Measurements from ENCODE around the gene CCNO. TPM values are rescaled to one million over a fixed set of nuclear protein-coding genes. Genes with fewer than 3 reads are reported as not detected.

CCNO gene
- total and polyA plus RNA-seq, 3 experiments from 2014 or later, result 0.12 to 0.20 TPM; not detected in 1

- ChIA-PET POLR2A (no interaction called here), CTCF (no interaction called here)
- no peak for DNase-seq
- Histone ChIP-seq H3K27me3 (ENCODE audit: insufficient read depth, low read length, poor library complexity, severe bottlenecking) (peaks cover 52% of the 10 kb centered on the region), H3K9me3 (ENCODE audit: low read length) (no peaks in the 10 kb centered on the region), H3K36me3 (ENCODE audit: insufficient read depth, low read length) (no peaks in the 10 kb centered on the region), H3K4me1 (ENCODE audit: insufficient read depth, low read length) (peaks cover 21% of the 10 kb centered on the region), H3K27ac (ENCODE audit: low read depth, low read length) (no peak overlapping the region), H3K4me3 (ENCODE audit: low read length) (peak overlapping the region; percentile 16)
- H3K4me3 Mint-ChIP-seq, result peak overlapping the region; percentile 39 to 89 (median 67)
- peaks cover 17 to 36% (median 20%) of the 10 kb centered on the region in 3 donors for H3K4me1 Mint-ChIP-seq
- H3K36me3 Mint-ChIP-seq, result peaks cover 0 to 5% (median 0%) of the 10 kb centered on the region in 3 donors
- peaks cover 52 to 79% of the 10 kb centered on the region in 2 donors for H3K27me3 Mint-ChIP-seq
- H3K9me3 Mint-ChIP-seq, result no peaks in the 10 kb centered on the region
- H3K27ac Mint-ChIP-seq, result no peak overlapping the region
Measured at GRCh38 chr5:55220433-55221185, 12.8 kb downstream of the CCNO start.

- ChIA-PET CTCF (no interaction called here), POLR2A (no interaction called here)
- peaks cover 51 to 71% of the 10 kb centered on the region in 2 donors for H3K27me3 Mint-ChIP-seq
- H3K27me3 ChIP-seq (ENCODE audit: insufficient read depth, low read length, poor library complexity, severe bottlenecking), result peaks cover 43% of the 10 kb centered on the region
- no peaks in the 10 kb centered on the region for H3K36me3 ChIP-seq (ENCODE audit: insufficient read depth, low read length)
- H3K27ac Mint-ChIP-seq, result no peak overlapping the region
- no peaks in the 10 kb centered on the region for H3K9me3 ChIP-seq (ENCODE audit: low read length)
- H3K4me3 Mint-ChIP-seq, result peak overlapping the region in 5 of 7 donors; percentile 39 to 79 (median 66)
- peaks cover 21% of the 10 kb centered on the region for H3K4me1 ChIP-seq (ENCODE audit: insufficient read depth, low read length)
- peaks cover 0 to 5% (median 0%) of the 10 kb centered on the region in 3 donors for H3K36me3 Mint-ChIP-seq
- H3K4me3 ChIP-seq (ENCODE audit: low read length), result no peak overlapping the region
- H3K27ac ChIP-seq (ENCODE audit: low read depth, low read length), result no peak overlapping the region
- H3K9me3 Mint-ChIP-seq, result no peaks in the 10 kb centered on the region
- DNase-seq, result no peak
- H3K4me1 Mint-ChIP-seq, result peaks cover 17 to 35% (median 20%) of the 10 kb centered on the region in 3 donors
Measured at GRCh38 chr5:55219770-55220169, 13.6 kb downstream of the CCNO start.

- no peak overlapping the region for H3K27ac ChIP-seq (ENCODE audit: low read depth, low read length)
- H3K4me3 ChIP-seq (ENCODE audit: low read length), result no peak overlapping the region
- H3K36me3 ChIP-seq (ENCODE audit: insufficient read depth, low read length), result no peaks in the 10 kb centered on the region
- no peak overlapping the region for H3K4me3 Mint-ChIP-seq
- H3K27me3 ChIP-seq (ENCODE audit: insufficient read depth, low read length, poor library complexity, severe bottlenecking), result peaks cover 35% of the 10 kb centered on the region
- peaks cover 45 to 63% of the 10 kb centered on the region in 2 donors for H3K27me3 Mint-ChIP-seq
- no peaks in the 10 kb centered on the region for H3K9me3 ChIP-seq (ENCODE audit: low read length)
- no peak for DNase-seq
- no peaks in the 10 kb centered on the region for H3K9me3 Mint-ChIP-seq
- H3K4me1 Mint-ChIP-seq, result peaks cover 17 to 35% (median 20%) of the 10 kb centered on the region in 3 donors
- H3K36me3 Mint-ChIP-seq, result peaks cover 0 to 5% (median 0%) of the 10 kb centered on the region in 3 donors
- H3K27ac Mint-ChIP-seq, result no peak overlapping the region
- H3K4me1 ChIP-seq (ENCODE audit: insufficient read depth, low read length), result peaks cover 21% of the 10 kb centered on the region
- POLR2A ChIA-PET, result interaction anchor here (0.6 kb wide), 1 partner anchor 996 kb away, joined by 4 read pairs; no protein-coding TSS in a partner anchor
- CTCF ChIA-PET, result no interaction called here
Measured at GRCh38 chr5:55218967-55219366, 14.4 kb downstream of the CCNO start.

GRCh38 chr5:55211184-55211874 is 22.1 kb downstream of the CCNO start:
- H3K4me3 Mint-ChIP-seq, result no peak overlapping the region
- CTCF ChIA-PET, result interaction anchor here (0.9 kb wide), 1 partner anchor 27 kb away, joined by 3 read pairs; no protein-coding TSS in a partner anchor
- POLR2A ChIA-PET, result no interaction called here

GRCh38 chr5:55205001-55205400 is 28.4 kb downstream of the CCNO start:
- no peaks in the 10 kb centered on the region for H3K4me1 ChIP-seq (ENCODE audit: insufficient read depth, low read length)
- H3K27ac ChIP-seq (ENCODE audit: low read depth, low read length), result no peak overlapping the region
- Mint-ChIP-seq H3K36me3 (peaks cover 0 to 2% (median 0%) of the 10 kb centered on the region in 3 donors), H3K27ac (no peak overlapping the region), H3K27me3 (peaks cover 23 to 56% of the 10 kb centered on the region in 2 donors), H3K4me1 (peaks cover 2 to 8% (median 3%) of the 10 kb centered on the region in 3 donors), H3K4me3 (no peak overlapping the region), H3K9me3 (no peaks in the 10 kb centered on the region)
- ChIA-PET CTCF (no interaction called here), POLR2A (no interaction called here)
- no peak overlapping the region for H3K4me3 ChIP-seq (ENCODE audit: low read length)
- H3K27me3 ChIP-seq (ENCODE audit: insufficient read depth, low read length, poor library complexity, severe bottlenecking), result peaks cover 3% of the 10 kb centered on the region
- no peak for DNase-seq
- H3K9me3 ChIP-seq (ENCODE audit: low read length), result no peaks in the 10 kb centered on the region
- no peaks in the 10 kb centered on the region for H3K36me3 ChIP-seq (ENCODE audit: insufficient read depth, low read length)

More at GRCh38 chr5:55211184-55211874, 22.1 kb downstream of the CCNO start:
- Histone ChIP-seq H3K4me3 (ENCODE audit: low read length) (no peak overlapping the region), H3K9me3 (ENCODE audit: low read length) (no peaks in the 10 kb centered on the region), H3K27me3 (ENCODE audit: insufficient read depth, low read length, poor library complexity, severe bottlenecking) (no peaks in the 10 kb centered on the region), H3K27ac (ENCODE audit: low read depth, low read length) (no peak overlapping the region), H3K36me3 (ENCODE audit: insufficient read depth, low read length) (no peaks in the 10 kb centered on the region), H3K4me1 (ENCODE audit: insufficient read depth, low read length) (no peaks in the 10 kb centered on the region)
- DNase-seq, result no peak
- Mint-ChIP-seq H3K27me3 (peaks cover 6 to 21% of the 10 kb centered on the region in 2 donors), H3K4me1 (peaks cover 2 to 8% (median 3%) of the 10 kb centered on the region in 3 donors), H3K9me3 (no peaks in the 10 kb centered on the region), H3K27ac (no peak overlapping the region), H3K36me3 (no peaks in the 10 kb centered on the region)

- H3K9me3 Mint-ChIP-seq, result no peaks in the 10 kb centered on the region
- no peak overlapping the region for H3K4me3 Mint-ChIP-seq
- H3K27ac Mint-ChIP-seq, result no peak overlapping the region
- Histone ChIP-seq H3K4me1 (ENCODE audit: insufficient read depth, low read length) (no peaks in the 10 kb centered on the region), H3K9me3 (ENCODE audit: low read length) (no peaks in the 10 kb centered on the region), H3K27ac (ENCODE audit: low read depth, low read length) (no peak overlapping the region), H3K36me3 (ENCODE audit: insufficient read depth, low read length) (no peaks in the 10 kb centered on the region), H3K4me3 (ENCODE audit: low read length) (no peak overlapping the region), H3K27me3 (ENCODE audit: insufficient read depth, low read length, poor library complexity, severe bottlenecking) (peaks cover 24% of the 10 kb centered on the region)
- no peaks in the 10 kb centered on the region for H3K4me1 Mint-ChIP-seq
- H3K36me3 Mint-ChIP-seq, result no peaks in the 10 kb centered on the region
- CTCF ChIA-PET, result interaction anchor here (1.4 kb wide), 1 partner anchor 19 kb away, joined by 4 read pairs; no protein-coding TSS in a partner anchor
- H3K27me3 Mint-ChIP-seq, result peaks cover 29 to 84% of the 10 kb centered on the region in 2 donors
- DNase-seq, result no peak
- POLR2A ChIA-PET, result no interaction called here
Measured at GRCh38 chr5:55191165-55191564, 42.2 kb downstream of the CCNO start.

GRCh38 chr5:55188656-55189540 is 44.5 kb downstream of the CCNO start:
- no peak overlapping the region for H3K27ac ChIP-seq (ENCODE audit: low read depth, low read length)
- no peaks in the 10 kb centered on the region for H3K4me1 Mint-ChIP-seq
- ChIA-PET CTCF (no interaction called here), POLR2A (no interaction called here)
- no peak overlapping the region for H3K27ac Mint-ChIP-seq
- no peak for DNase-seq
- H3K9me3 ChIP-seq (ENCODE audit: low read length), result no peaks in the 10 kb centered on the region
- no peaks in the 10 kb centered on the region for H3K36me3 Mint-ChIP-seq
- no peak overlapping the region for H3K4me3 Mint-ChIP-seq
- no peaks in the 10 kb centered on the region for H3K9me3 Mint-ChIP-seq
- H3K4me1 ChIP-seq (ENCODE audit: insufficient read depth, low read length), result no peaks in the 10 kb centered on the region
- H3K27me3 ChIP-seq (ENCODE audit: insufficient read depth, low read length, poor library complexity, severe bottlenecking), result peaks cover 15% of the 10 kb centered on the region
- peaks cover 29 to 81% of the 10 kb centered on the region in 2 donors for H3K27me3 Mint-ChIP-seq
- H3K4me3 ChIP-seq (ENCODE audit: low read length), result no peak overlapping the region
- H3K36me3 ChIP-seq (ENCODE audit: insufficient read depth, low read length), result no peaks in the 10 kb centered on the region
